Keratinocyte (primary cell): ENCODE measurements around the gene HELZ2.
"Not testable (repeated sequence)": the region's sequence is repeated elsewhere in the genome, so short reads cannot be mapped to it uniquely, and the experiment has no call there.

ENCODE experiments used
- CTCF ChIP-seq, 3 experiments: IDR thresholded peaks in 1 of 3; conservative IDR thresholded peaks in 1 of 3; optimal IDR thresholded peaks in 1 of 3; 2 replicates in 2 of 3; 3 replicates in 1 of 3; pipeline versions ENCODE3 to v1.5.1; 2011; ENCODE audit warnings: low read length in 3 of 3, mild to moderate bottlenecking in 3 of 3, moderate library complexity in 2 of 3, control low read depth in 1 of 3, inconsistent platforms in 1 of 3; ENCODE audit not compliant: insufficient read depth in 2 of 3; ENCODE audit errors: extremely low read depth in 1 of 3
- EZH2 ChIP-seq: IDR thresholded peaks from one replicate; pipeline ENCODE4 v1.6.1; 2012; ENCODE audit warnings: inconsistent platforms, mild to moderate bottlenecking, low read length, moderate library complexity

- peak in 1 of 3 experiments; percentile 10 for TF ChIP-seq CTCF (optimal IDR thresholded peaks at IDR 0.05 in 1 of 3, IDR thresholded peaks at IDR 0.05 in 1 of 3, conservative IDR thresholded peaks at IDR 0.05 in 1 of 3; ENCODE audit: extremely low read depth in 1 of 3, insufficient read depth in 2 of 3, low read length in 3 of 3)
- not testable (repeated sequence) for TF ChIP-seq EZH2
Measured at GRCh38 chr20:63613863-63614594, 40.0 kb upstream of the HELZ2 start.
